K562 (cell line): Measurements from ENCODE around the gene PDE4A. TPM values are rescaled to one million over a fixed set of nuclear protein-coding genes. Genes with fewer than 3 reads are reported as not detected.

Source experiments
- ARID4B ChIP-seq: sonication (generic); formaldehyde crosslinking; IDR thresholded peaks from 2 replicates; pipeline ENCODE4 v1.8.0; 2022; ENCODE audit warnings: mild to moderate bottlenecking, missing genetic modification reagents
- CBFA2T2 ChIP-seq: fragments of 450-650 bp; conservative IDR thresholded peaks from 2 replicates; pipeline ENCODE4 v1.6.1; 2017; ENCODE audit warnings: mild to moderate bottlenecking
- CTCF ChIP-seq, 3 experiments: IDR thresholded peaks in 2 of 3; conservative IDR thresholded peaks in 1 of 3; 2 replicates each; pipeline ENCODE4 v1.5.1; 2011 to 2012; ENCODE audit warnings: low read length in 3 of 3, mild to moderate bottlenecking in 3 of 3, control low read depth in 2 of 3, improper control_type of control experiment in 1 of 3, inconsistent platforms in 1 of 3, low read depth in 1 of 3, mixed read lengths in 1 of 3, moderate library complexity in 1 of 3; ENCODE audit not compliant: insufficient read depth in 2 of 3
- E2F1 ChIP-seq: sonication (generic); formaldehyde crosslinking; IDR thresholded peaks from 2 replicates; pipeline ENCODE4 v1.8.1; 2023; ENCODE audit warnings: mild to moderate bottlenecking, missing genetic modification reagents, moderate library complexity
- E2F6 ChIP-seq, 2 experiments: IDR thresholded peaks; 2 replicates each; pipeline ENCODE4 v1.6.1; 2011; ENCODE audit warnings: borderline replicate concordance in 1 of 2, control low read depth in 1 of 2, low read depth in 1 of 2, low read length in 1 of 2, mild to moderate bottlenecking in 1 of 2, mixed read lengths in 1 of 2, moderate library complexity in 1 of 2; ENCODE audit not compliant: insufficient read depth in 1 of 2, insufficient read length in 1 of 2, poor library complexity in 1 of 2, severe bottlenecking in 1 of 2; ENCODE audit errors: extremely low read depth in 1 of 2
- HDAC1 ChIP-seq, 2 experiments: fragments of 450-650 bp; IDR thresholded peaks; 2 replicates each; pipeline ENCODE4 v1.6.1; 2016 to 2017; ENCODE audit warnings: inconsistent platforms in 1 of 2, mild to moderate bottlenecking in 1 of 2, moderate library complexity in 1 of 2
- HDAC6 ChIP-seq: IDR thresholded peaks from 2 replicates; pipeline ENCODE4 v1.6.1; 2012; ENCODE audit warnings: low read depth, mild to moderate bottlenecking, control low read depth, inconsistent platforms, low read length, moderate library complexity
- ILK ChIP-seq: fragments of 450-650 bp; IDR thresholded peaks from 2 replicates; pipeline ENCODE4 v1.6.1; 2016; ENCODE audit warnings: missing genetic modification characterization, low read depth, mild to moderate bottlenecking, missing compliant biosample characterization, moderate library complexity, borderline replicate concordance
- MBD2 ChIP-seq: sonication (generic); IDR thresholded peaks from 2 replicates; pipeline ENCODE4 v1.6.1; 2016; ENCODE audit warnings: low read depth, borderline replicate concordance
- NR2C2 ChIP-seq, 2 experiments: fragments of 200-800 bp in 1 of 2; sonication (Bioruptor generic) in 1 of 2; sonication (generic) in 1 of 2; formaldehyde crosslinking in 1 of 2; IDR thresholded peaks; 2 replicates each; pipeline versions ENCODE4 v1.6.1 to v1.8.0; 2016 to 2022; ENCODE audit warnings: mild to moderate bottlenecking in 1 of 2, missing compliant biosample characterization in 1 of 2, missing genetic modification characterization in 1 of 2, missing genetic modification reagents in 1 of 2
- PCBP1 ChIP-seq: fragments of 200-400 bp; formaldehyde crosslinking; IDR thresholded peaks from 2 replicates; pipeline ENCODE4 v1.6.1; 2018; ENCODE audit warnings: mild to moderate bottlenecking, low read depth, low read length; ENCODE audit not compliant: poor library complexity, severe bottlenecking
- PML ChIP-seq: IDR thresholded peaks from 2 replicates; pipeline ENCODE4 v1.6.1; 2012; ENCODE audit warnings: low read length, inconsistent platforms
- POLR2G ChIP-seq: fragments of 200-400 bp; formaldehyde crosslinking; IDR thresholded peaks from 2 replicates; pipeline ENCODE4 v1.6.1; 2017; ENCODE audit warnings: low read depth, mild to moderate bottlenecking, antibody characterized with exemption, low read length, moderate library complexity
- PPARD ChIP-seq: fragments of 250-450 bp; sonication (Bioruptor Pico); IDR thresholded peaks from 2 replicates; pipeline ENCODE4 v1.8.0; 2022; ENCODE audit warnings: inconsistent platforms, mild to moderate bottlenecking, moderate library complexity
- RCOR1 ChIP-seq, 2 experiments: IDR thresholded peaks; 2 replicates each; pipeline ENCODE4 v1.6.1; 2012; ENCODE audit warnings: low read depth in 2 of 2, low read length in 2 of 2, borderline replicate concordance in 1 of 2, improper control_type of control experiment in 1 of 2
- ZC3H11A ChIP-seq: IDR thresholded peaks from 2 replicates; pipeline ENCODE4 v1.6.1; 2012; ENCODE audit warnings: low read depth, low read length, improper control_type of control experiment
- polyA plus RNA-seq, 8 experiments: library from polyadenylated mRNA; depleted of rRNA in 4 of 8; stranded (reverse) in 5 of 8; unstranded in 3 of 8; fragments of >200 nt; fragmentation: Nextera tagmentation in 2 of 8; fragmentation: Illumina TruSeq in 1 of 8; extraction: Ambion mirVana in 2 of 8; extraction: Trizol in 1 of 8; gene quantifications; 2 replicates each; pipeline versions ENCODE4 v1.2.1 to v1.2.3, GENCODE V29; 2011 to 2014; ENCODE audit warnings: inconsistent platforms in 1 of 8, missing spikeins in 1 of 8
- total RNA-seq, 7 experiments: library from RNA; depleted of rRNA in 6 of 7; stranded (reverse); fragments of >200 nt in 6 of 7; fragmentation: Illumina TruSeq in 2 of 7; extraction: Trizol in 2 of 7; gene quantifications; 2 replicates each; pipeline versions ENCODE4 v1.2.1 to v1.2.3, GENCODE V29; 2011 to 2021; ENCODE audit warnings: low replicate concordance in 1 of 7

Gene PDE4A
- total and polyA plus RNA-seq, 9 of the 15 experiments (the other 6 are each of a cell fraction or from before 2014, with no cell fraction given) = 0.66 to 26.9 (median 4.6) TPM

- TF ChIP-seq ARID4B (CRISPR knock-in tag) (peak; percentile 39; the same call in 1 of the 2 replicates), PML (no peak), HDAC1 (IDR thresholded peaks at IDR 0.05) (peak in 1 of 2 experiments; percentile 72; a peak in 2 of 4 replicates), CTCF (IDR thresholded peaks at IDR 0.05 in 2 of 3, conservative IDR thresholded peaks at IDR 0.05 in 1 of 3; ENCODE audit: insufficient read depth in 2 of 3, low read depth in 1 of 3, low read length in 3 of 3) (peak; percentile 65 to 93 (median 72)), PPARD (CRISPR knock-in tag) (no peak), CBFA2T2 (no peak), NR2C2 (CRISPR knock-in tag; IDR thresholded peaks at IDR 0.05) (0 out of 2 replicates have a peak, but pooled peaks have one; percentile 34), NR2C2 (tag; IDR thresholded peaks at IDR 0.05) (no peak), PCBP1 (peak; percentile 52), POLR2G (peak; percentile 69), E2F1 (CRISPR knock-in tag) (no peak), ZC3H11A (no peak), HDAC6 (peak; percentile 98), ILK (tag) (no peak), RCOR1 (IDR thresholded peaks at IDR 0.05; ENCODE audit: borderline replicate concordance in 1 of 2, low read depth in 2 of 2, low read length in 2 of 2) (0 out of 4 replicates have a peak, but pooled peaks of 1 of the 2 experiments have one; percentile 37), E2F6 (IDR thresholded peaks at IDR 0.05; ENCODE audit: borderline replicate concordance in 1 of 2, extremely low read depth in 1 of 2, insufficient read depth in 1 of 2, insufficient read length in 1 of 2, low read depth in 1 of 2, low read length in 1 of 2, poor library complexity in 1 of 2, severe bottlenecking in 1 of 2) (peak; percentile 20 to 84), MBD2 (peak; percentile 10; the same call in 1 of the 2 replicates)
Measured at GRCh38 chr19:10420444-10421239, at the start of gene PDE4A (continued).
